ENCODE data around the gene ZNF160. TPM values are rescaled to one million over a fixed set of nuclear protein-coding genes. Genes with fewer than 3 reads are reported as not detected.
A peak's percentile ranks its signal among the peaks of the same experiment; 100 is the strongest.
"Not testable (repeated sequence)": the region's sequence is repeated elsewhere in the genome, so short reads cannot be mapped to it uniquely, and the experiment has no call there.

The ZNF160 gene
- total RNA-seq, 6 experiments from 2014 or later = 13.5 to 17.3 (median 16.2) TPM

DNA sequence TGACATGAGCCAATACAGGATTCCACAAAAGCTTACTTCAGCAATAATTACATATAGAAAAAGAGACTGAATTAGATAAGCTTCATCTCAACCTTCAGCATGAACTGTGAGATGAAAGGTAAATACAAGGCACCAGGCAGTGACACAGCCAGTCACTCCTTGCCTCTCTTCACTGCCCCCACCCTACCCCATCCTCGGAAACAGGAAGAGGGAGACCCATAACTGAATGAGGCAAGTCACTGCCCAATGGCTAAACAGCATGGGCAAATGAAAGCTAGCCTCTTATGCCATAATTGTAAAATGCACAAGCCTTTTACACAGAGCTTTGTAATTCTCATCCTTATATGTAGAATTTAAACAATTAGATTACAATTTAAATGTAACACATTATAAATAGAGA lies 1.7 kb downstream of the ZNF160 start:
- H3K27me3 Mint-ChIP-seq (ENCODE audit: insufficient read depth) = peaks cover 9% of the 10 kb centered on the region
- peak overlapping the region; percentile 92 for H3K4me3 Mint-ChIP-seq
- no peak for DNase-seq
- no peak overlapping the region for H3K27ac Mint-ChIP-seq
- peaks cover 27% of the 10 kb centered on the region for H3K4me1 Mint-ChIP-seq (ENCODE audit: low read depth)
- peaks cover 26% of the 10 kb centered on the region for H3K36me3 Mint-ChIP-seq (ENCODE audit: low read depth)
- TF ChIP-seq CTCF (IDR thresholded peaks at IDR 0.05) = no peak
- H3K9me3 Mint-ChIP-seq = peaks cover 4% of the 10 kb centered on the region; the same call in 1 of the 2 replicates

DNA sequence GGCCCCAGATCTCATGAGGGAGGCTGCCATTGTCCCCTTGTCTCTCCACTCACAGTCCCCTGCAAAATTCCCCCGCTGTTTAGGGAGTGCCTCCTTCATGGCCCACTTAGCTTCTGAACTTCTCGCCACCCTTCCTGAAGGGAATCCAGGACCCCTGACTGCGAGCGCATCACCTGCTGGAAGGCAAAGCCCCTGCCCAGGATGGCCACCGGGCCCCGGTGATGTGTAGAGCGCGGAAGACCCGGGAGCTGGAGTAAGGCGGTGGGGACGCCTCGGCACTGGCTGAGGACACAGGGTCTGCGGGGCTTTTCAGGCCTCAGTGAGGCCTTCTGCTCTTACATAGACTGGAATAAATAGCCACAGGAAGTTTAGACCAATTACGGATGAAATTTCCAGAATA lies 4.7 kb downstream of the ZNF160 start:
- Mint-ChIP-seq H3K4me1 (ENCODE audit: low read depth) (peaks cover 27% of the 10 kb centered on the region), H3K27me3 (ENCODE audit: insufficient read depth) (peaks cover 10% of the 10 kb centered on the region; the same call in 1 of the 2 replicates)

GRCh38 chr19:53096982-53097690 lies 6.1 kb downstream of the ZNF160 start:
- Mint-ChIP-seq H3K4me1 (ENCODE audit: low read depth) (peaks cover 20% of the 10 kb centered on the region), H3K36me3 (ENCODE audit: low read depth) (peaks cover 51% of the 10 kb centered on the region)
- not testable (repeated sequence) for H3K4me3 Mint-ChIP-seq; H3K27me3 Mint-ChIP-seq (ENCODE audit: insufficient read depth); H3K27ac Mint-ChIP-seq; DNase-seq; H3K9me3 Mint-ChIP-seq

More for the DNA sequence above, 4.7 kb downstream of the ZNF160 start:
- not testable (repeated sequence) for DNase-seq, H3K27ac Mint-ChIP-seq, H3K4me3 Mint-ChIP-seq, H3K9me3 Mint-ChIP-seq
- peaks cover 40% of the 10 kb centered on the region for H3K36me3 Mint-ChIP-seq (ENCODE audit: low read depth)

GRCh38 chr19:53096579-53096978 lies 6.6 kb downstream of the ZNF160 start:
- not testable (repeated sequence) for H3K27ac Mint-ChIP-seq; H3K4me3 Mint-ChIP-seq; DNase-seq; H3K27me3 Mint-ChIP-seq (ENCODE audit: insufficient read depth); H3K9me3 Mint-ChIP-seq
- peaks cover 51% of the 10 kb centered on the region for H3K36me3 Mint-ChIP-seq (ENCODE audit: low read depth)
- H3K4me1 Mint-ChIP-seq (ENCODE audit: low read depth) = peaks cover 15% of the 10 kb centered on the region

GRCh38 chr19:53094754-53095575 lies 8.3 kb downstream of the ZNF160 start:
- Mint-ChIP-seq H3K4me1 (ENCODE audit: low read depth) (peaks cover 10% of the 10 kb centered on the region; the same call in 1 of the 2 replicates), H3K4me3 (no peak overlapping the region), H3K27ac (no peak overlapping the region), H3K36me3 (ENCODE audit: low read depth) (peaks cover 57% of the 10 kb centered on the region), H3K9me3 (peaks cover 8% of the 10 kb centered on the region), H3K27me3 (ENCODE audit: insufficient read depth) (peaks cover 8% of the 10 kb centered on the region)
- DNase-seq = no peak
- no peak for TF ChIP-seq CTCF (IDR thresholded peaks at IDR 0.05)

- peaks cover 3% of the 10 kb centered on the region; the same call in 1 of the 2 replicates for H3K9me3 Mint-ChIP-seq
- peaks cover 8% of the 10 kb centered on the region for H3K27me3 Mint-ChIP-seq (ENCODE audit: insufficient read depth)
- H3K36me3 Mint-ChIP-seq (ENCODE audit: low read depth) = peaks cover 58% of the 10 kb centered on the region
- TF ChIP-seq CTCF (IDR thresholded peaks at IDR 0.05) = no peak
- H3K27ac Mint-ChIP-seq = no peak overlapping the region
- DNase-seq = no peak
- H3K4me1 Mint-ChIP-seq (ENCODE audit: low read depth) = peaks cover 5% of the 10 kb centered on the region; the same call in 1 of the 2 replicates
- no peak overlapping the region for H3K4me3 Mint-ChIP-seq
Observed at GRCh38 chr19:53092723-53093122, 10.5 kb downstream of the ZNF160 start.
